ENCODE data around the gene PRKCA.

PRKCA gene

DNA sequence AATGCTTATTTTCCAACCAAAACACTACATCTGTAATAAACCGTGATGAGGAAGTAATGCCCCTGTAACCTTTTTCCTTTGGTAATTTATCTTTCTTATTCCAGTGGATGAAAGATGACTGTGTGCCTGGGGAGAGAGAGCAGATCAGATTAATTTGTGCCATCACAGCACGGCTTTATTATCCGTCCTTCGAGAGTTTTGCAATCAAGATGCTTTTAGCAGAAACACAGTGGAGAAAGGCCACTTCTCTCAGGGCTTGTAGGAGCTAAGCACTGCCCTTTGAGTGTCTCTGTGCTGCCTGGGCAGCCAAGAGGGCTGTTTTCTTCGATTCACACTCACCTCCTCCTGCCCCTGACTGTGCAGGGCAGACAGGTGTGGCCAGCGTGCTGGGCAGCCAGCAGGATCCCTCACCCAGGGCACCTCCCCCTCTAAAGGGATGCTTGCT, 190.2 kb downstream of the PRKCA start:
- DNase-seq, result no peak

DNA sequence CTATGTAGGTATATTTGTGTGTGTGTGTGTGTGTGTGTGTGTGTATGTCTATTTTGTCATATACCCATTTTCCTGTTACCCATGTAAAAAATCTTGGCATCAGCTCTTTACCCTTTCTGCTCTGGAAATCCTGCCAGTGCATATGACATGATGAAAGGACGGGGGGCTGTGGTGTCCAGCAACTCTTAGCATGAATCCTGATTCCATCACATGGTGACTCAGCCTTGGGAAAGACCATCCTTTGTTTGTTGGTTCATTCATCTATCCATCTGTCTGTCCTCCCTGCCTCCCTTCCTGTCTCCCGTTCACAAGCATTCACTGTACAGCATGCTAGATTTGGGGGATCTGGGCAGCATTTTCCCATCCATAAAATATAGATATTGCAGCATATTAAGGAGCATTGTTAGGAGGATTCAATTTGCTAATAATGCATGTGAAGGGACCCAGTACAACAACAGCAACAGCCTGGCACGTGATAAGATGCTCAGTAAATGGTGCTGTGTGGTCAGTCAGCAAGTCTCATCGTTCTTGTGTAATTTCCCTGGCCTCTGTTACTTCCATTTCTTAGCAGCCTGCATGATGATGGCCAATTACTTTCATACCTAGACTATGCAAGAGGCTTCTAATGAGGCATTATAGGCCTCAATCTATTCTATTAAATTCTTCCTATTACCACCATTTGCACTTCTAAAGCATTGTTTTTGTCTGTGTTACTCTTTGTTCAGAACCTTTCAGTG, 191.0 kb downstream of the PRKCA start:
- no peak for DNase-seq

DNA sequence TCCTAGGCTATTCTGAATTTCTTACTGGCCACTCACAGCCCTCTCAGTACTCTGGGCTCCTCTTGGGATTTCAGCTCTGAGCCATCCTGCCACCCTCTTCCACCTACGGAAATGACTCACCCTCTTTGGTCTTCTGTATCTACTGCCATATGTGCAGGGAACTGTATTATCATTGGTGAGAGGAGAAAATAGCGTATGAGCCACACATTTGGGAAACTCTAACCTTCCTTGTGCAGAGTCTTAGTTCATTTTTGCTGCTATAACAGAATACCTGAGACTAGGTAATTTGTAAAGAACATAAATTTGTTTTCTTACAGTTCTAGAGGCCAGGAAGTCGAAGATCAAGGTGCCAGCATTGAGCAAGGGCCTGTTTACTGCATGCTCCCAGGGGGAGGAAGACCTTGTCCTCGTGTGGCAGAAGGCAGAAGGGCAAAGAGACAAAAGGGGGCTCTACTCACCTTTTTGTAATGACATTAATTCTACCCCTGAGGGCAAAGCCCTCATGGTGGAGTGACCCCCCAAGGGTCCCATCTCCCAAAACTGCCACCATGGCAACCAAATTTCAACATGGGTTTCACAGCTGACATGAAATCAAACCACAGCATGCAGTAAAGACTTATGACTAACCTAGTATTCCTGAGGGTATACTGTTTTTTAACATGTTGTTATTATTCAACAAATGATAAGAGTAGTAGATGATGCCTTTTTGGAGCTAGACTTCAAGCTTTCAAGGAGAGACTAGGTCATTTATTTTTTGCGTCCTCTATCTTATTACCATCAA, 191.8 kb downstream of the PRKCA start:
- peak in 1 of 5 donors; percentile 25 for DNase-seq

GRCh38 chr17:66495035-66495434, 192.6 kb downstream of the PRKCA start:
- DNase-seq, result no peak

- DNase-seq, result no peak
Measured at GRCh38 chr17:66496306-66496705, 193.9 kb downstream of the PRKCA start.

DNA sequence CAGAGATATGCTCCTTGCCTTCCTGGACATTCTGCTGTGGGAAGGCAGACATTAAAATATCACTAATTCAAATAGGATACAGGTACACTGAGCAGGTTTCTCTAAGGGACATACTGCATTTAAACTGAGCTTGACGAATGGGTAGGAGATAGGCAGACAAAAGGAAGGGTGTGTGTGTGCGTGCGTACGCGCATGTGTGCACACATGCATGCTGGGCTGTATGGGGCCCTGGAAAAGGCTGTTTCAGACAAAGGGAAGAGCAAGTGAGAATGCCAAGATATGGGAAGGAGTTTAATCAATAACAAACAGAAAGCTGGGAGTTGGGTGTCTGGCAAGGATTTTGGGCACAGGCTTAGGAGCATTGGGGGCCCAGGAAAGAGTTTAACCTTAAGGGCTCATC, 196.2 kb downstream of the PRKCA start:
- DNase-seq, result no peak

- DNase-seq, result no peak
Measured at GRCh38 chr17:66506641-66507040, 204.2 kb downstream of the PRKCA start.

DNA sequence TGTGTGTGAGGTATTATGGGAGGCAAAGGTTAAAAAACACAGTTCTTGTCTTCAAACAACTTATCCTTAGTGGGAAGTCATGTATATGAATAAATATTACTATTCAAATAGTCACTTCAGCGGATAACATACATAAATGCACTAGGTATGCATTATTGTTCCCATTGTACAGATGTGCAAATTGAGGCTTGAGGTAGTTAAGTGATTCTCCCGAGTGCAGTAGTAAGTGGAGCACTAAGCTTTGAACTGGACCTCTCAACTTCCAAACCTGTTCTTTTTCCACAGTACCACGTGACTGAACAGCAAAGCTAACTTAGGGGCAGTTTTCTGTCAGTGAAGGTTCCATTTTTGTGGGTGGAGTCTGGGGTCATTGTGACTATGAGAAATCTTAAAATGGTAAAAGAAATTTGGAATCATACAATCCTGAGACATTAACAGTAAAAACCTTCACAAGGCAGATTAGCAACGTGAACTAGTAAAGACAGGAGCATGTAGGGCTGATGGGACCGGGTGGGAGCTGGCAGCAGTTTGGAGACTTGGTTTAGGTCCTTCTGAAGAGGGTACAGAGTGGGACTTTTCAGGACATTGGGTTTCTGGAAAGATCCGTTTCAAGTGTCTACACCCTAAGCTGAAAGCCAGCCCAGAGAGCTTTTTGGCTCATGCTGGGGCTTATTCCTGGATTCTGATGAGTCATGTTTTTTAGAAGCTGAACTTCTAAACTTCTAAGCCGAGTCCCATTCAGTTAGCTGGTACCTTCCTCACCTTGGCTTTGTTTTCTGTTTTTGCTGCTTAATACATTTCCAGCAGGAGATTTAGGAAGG, 204.9 kb downstream of the PRKCA start:
- DNase-seq, result peak in 1 of 5 donors; percentile 50

GRCh38 chr17:66507982-66508760, 205.8 kb downstream of the PRKCA start:
- DNase-seq, result no peak

- peak in 1 of 5 donors; percentile 83 for DNase-seq
Measured at GRCh38 chr17:66508896-66509844, 206.8 kb downstream of the PRKCA start.

DNA sequence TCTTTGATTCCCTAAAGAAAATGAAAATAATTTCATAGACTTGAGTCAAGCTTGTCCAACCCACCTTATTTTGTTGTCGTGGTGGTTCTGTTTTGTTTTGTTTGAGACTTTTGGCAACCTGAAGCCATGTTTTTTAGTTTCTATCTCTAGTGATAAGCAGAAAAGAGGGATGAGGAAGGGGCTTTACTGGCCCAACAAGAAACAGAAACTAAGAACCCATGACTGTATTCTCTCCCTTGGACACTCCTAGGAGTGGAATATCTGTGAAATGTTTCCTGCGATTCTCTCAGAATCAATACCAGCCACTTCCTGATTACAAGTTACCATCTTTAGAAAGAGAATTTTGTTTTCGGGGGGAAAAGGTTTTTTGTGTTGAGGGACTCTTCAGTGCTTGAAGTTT, 207.5 kb downstream of the PRKCA start:
- DNase-seq, result no peak

- DNase-seq, result peak in 1 of 5 donors; percentile 40
Measured at GRCh38 chr17:66511135-66511534, 208.7 kb downstream of the PRKCA start.

- peak in 1 of 5 donors; percentile 65 for DNase-seq
Measured at GRCh38 chr17:66514227-66514806, 211.9 kb downstream of the PRKCA start.

DNA sequence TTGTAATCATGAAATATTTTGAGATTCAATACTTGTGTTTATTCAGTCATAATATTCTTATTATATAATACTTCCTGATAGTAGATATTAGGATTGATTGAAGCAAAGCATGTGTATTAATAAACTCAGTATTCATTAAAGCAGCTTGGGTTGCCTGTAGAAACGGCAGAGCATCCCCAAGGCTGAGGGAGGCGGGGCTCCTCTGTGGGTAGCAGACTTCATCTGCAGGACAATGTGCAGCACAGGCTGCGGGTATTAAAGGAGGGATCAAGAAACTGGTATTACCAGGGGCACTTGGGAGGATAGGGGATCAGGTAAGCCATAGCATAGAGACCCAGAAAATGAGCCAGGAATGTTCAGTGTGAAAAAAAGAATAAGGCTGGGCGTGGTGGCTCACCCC, 213.6 kb downstream of the PRKCA start:
- no peak for DNase-seq

GRCh38 chr17:66517336-66518009, 215.1 kb downstream of the PRKCA start:
- DNase-seq, result peak in 1 of 5 donors; percentile 66

DNA sequence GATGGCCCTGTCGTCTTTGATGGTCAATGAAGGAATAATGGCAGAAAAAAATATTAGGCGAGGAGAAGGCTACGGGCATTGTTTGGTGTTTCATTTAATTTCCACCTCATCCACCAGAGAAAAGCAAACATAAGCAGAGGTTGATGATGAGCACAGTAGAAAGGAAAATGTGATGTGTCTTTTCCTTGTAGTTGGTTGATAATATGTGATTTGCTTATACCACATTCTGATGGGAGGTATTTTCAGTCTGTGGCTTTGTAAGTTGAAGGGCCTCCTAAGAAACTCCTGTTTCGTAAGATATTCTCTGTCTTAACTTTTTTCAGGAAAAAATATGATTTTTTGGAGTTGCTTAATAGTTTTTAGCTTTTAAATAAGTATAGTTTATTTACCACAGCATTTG, 215.7 kb downstream of the PRKCA start:
- peak in 1 of 5 donors; percentile 17 for DNase-seq

- peak in 1 of 5 donors; percentile 42 for DNase-seq
Measured at GRCh38 chr17:66518677-66519076, 216.3 kb downstream of the PRKCA start.

GRCh38 chr17:66519154-66519553, 216.7 kb downstream of the PRKCA start:
- no peak for DNase-seq

GRCh38 chr17:66520999-66521398, 218.6 kb downstream of the PRKCA start:
- no peak for DNase-seq

All from T-helper 1 cell (primary cell).